Astrocyte of the hippocampus (primary cell): ENCODE results near the gene MAPT.
A peak's percentile ranks its signal among the peaks of the same experiment; 100 is the strongest.
"Not testable (repeated sequence)": the region's sequence is repeated elsewhere in the genome, so short reads cannot be mapped to it uniquely, and the experiment has no call there.

Experiments
- DNase-seq: peaks from one replicate; pipeline ENCODE4 v3.0.0; 2011; ENCODE audit warnings: low read depth, low spot score

MAPT gene

DNA sequence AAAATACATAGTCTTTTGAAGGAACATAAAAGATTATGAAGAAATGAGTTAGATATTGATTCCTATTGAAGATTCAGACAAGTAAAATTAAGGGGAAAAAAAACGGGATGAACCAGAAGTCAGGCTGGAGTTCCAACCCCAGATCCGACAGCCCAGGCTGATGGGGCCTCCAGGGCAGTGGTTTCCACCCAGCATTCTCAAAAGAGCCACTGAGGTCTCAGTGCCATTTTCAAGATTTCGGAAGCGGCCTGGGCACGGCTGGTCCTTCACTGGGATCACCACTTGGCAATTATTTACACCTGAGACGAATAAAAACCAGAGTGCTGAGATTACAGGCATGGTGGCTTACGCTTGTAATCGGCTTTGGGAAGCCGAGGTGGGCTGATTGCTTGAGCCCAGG lies 114.2 kb downstream of the MAPT start:
- no peak for DNase-seq

DNA sequence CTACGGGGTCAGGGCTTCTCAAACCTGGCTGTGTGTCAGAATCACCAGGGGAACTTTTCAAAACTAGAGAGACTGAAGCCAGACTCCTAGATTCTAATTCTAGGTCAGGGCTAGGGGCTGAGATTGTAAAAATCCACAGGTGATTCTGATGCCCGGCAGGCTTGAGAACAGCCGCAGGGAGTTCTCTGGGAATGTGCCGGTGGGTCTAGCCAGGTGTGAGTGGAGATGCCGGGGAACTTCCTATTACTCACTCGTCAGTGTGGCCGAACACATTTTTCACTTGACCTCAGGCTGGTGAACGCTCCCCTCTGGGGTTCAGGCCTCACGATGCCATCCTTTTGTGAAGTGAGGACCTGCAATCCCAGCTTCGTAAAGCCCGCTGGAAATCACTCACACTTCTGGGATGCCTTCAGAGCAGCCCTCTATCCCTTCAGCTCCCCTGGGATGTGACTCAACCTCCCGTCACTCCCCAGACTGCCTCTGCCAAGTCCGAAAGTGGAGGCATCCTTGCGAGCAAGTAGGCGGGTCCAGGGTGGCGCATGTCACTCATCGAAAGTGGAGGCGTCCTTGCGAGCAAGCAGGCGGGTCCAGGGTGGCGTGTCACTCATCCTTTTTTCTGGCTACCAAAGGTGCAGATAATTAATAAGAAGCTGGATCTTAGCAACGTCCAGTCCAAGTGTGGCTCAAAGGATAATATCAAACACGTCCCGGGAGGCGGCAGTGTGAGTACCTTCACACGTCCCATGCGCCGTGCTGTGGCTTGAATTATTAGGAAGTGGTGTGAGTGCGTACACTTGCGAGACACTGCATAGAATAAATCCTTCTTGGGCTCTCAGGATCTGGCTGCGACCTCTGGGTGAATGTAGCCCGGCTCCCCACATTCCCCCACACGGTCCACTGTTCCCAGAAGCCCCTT lies 115.6 kb downstream of the MAPT start:
- no peak for DNase-seq

DNA sequence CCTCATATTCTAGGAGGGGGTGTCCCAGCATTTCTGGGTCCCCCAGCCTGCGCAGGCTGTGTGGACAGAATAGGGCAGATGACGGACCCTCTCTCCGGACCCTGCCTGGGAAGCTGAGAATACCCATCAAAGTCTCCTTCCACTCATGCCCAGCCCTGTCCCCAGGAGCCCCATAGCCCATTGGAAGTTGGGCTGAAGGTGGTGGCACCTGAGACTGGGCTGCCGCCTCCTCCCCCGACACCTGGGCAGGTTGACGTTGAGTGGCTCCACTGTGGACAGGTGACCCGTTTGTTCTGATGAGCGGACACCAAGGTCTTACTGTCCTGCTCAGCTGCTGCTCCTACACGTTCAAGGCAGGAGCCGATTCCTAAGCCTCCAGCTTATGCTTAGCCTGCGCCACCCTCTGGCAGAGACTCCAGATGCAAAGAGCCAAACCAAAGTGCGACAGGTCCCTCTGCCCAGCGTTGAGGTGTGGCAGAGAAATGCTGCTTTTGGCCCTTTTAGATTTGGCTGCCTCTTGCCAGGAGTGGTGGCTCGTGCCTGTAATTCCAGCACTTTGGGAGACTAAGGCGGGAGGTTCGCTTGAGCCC lies 116.3 kb downstream of the MAPT start:
- no peak for DNase-seq

DNA sequence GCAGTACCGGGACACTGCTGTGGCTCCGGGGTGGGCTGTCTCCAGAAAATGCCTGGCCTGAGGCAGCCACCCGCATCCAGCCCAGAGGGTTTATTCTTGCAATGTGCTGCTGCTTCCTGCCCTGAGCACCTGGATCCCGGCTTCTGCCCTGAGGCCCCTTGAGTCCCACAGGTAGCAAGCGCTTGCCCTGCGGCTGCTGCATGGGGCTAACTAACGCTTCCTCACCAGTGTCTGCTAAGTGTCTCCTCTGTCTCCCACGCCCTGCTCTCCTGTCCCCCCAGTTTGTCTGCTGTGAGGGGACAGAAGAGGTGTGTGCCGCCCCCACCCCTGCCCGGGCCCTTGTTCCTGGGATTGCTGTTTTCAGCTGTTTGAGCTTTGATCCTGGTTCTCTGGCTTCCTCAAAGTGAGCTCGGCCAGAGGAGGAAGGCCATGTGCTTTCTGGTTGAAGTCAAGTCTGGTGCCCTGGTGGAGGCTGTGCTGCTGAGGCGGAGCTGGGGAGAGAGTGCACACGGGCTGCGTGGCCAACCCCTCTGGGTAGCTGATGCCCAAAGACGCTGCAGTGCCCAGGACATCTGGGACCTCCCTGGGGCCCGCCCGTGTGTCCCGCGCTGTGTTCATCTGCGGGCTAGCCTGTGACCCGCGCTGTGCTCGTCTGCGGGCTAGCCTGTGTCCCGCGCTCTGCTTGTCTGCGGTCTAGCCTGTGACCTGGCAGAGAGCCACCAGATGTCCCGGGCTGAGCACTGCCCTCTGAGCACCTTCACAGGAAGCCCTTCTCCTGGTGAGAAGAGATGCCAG lies 117.6 kb downstream of the MAPT start:
- DNase-seq: no peak

- no peak for DNase-seq
These were observed 118.2 kb downstream of the MAPT start for GRCh38 chr17:46012506-46013079.

GRCh38 chr17:46013127-46013501 lies 118.8 kb downstream of the MAPT start:
- no peak for DNase-seq

- peak; percentile 29 for DNase-seq
These were observed 119.3 kb downstream of the MAPT start for GRCh38 chr17:46013502-46014165.

DNA sequence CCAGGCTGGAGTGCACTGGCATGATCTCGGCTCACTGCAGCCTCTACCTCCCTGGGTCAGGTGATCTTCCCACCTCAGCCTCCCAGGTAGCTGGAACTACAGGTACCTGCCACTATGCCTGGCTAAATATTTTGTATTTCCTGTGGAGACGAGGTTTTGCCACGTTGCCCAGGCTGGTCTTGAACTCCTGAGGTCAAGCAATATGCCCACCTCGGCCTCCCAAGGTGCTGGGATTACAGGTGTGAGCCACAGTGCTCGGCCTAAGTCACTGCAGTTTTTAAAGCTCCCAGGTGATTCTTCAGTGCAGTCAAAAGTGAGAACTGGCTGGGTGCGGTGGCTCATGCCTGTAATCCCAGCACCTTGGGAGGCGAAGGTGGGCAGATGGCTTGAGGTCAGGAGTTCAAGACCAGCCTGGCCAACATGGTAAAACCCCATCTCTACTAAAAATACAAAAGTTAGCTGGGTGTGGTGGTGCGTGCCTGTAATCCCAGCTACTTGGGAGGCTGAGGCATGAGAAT lies 125.1 kb downstream of the MAPT start:
- DNase-seq: not testable (repeated sequence)

DNA sequence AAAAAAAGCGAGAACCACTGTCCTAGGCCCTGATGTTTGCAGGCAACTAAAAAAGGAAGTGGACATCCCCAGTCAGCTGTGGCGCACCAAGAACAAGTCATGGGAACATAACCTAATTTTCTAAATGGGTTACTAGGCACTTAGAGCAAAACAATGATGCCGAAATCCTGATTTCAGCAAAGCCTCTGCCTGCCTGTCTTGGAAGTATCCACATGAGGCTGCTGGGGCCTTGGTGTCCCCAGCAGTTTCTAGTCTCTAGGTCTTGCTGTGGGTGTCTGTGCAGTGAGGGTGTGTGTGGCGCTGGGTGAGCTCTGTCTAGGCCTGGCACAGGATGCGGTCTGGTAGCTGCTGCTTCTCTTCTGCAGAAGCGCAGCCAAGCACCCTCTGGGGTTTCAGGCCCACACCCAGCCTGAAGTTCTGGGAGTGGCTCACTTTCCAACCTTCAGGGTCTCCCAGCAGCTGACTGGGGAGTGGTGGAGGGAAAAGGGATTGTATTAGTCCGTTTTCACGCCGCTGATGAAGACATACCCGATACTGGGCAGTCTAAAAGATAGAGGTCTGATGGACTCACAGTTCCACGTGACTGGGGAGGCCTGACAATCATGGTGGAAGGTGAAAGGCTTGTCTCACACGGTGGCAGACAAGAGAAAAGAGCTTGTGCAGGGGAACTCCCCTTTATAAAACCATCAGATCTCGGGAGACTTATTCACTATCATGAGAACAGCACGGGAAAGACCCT lies 125.8 kb downstream of the MAPT start:
- no peak for DNase-seq

DNA sequence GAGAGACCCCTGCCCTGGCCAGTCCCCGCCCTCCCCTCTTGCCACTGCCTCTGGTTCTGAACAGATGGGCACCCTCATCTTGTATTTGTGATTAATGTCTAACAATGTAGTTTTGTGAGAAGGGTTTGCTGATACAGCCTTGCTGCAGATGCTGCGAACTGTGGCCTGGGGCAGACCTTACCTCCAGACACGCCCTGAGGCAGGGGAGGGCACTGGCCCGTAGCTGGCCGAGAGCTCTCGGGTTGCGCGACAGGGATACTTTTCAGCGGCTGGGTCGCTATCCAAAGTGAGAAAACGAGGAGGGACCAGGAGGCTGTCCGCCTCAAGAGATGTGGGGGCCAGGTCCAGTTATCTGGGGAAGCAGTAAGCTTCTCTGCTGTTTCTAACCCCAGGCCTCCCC lies 126.6 kb downstream of the MAPT start:
- no peak for DNase-seq

DNA sequence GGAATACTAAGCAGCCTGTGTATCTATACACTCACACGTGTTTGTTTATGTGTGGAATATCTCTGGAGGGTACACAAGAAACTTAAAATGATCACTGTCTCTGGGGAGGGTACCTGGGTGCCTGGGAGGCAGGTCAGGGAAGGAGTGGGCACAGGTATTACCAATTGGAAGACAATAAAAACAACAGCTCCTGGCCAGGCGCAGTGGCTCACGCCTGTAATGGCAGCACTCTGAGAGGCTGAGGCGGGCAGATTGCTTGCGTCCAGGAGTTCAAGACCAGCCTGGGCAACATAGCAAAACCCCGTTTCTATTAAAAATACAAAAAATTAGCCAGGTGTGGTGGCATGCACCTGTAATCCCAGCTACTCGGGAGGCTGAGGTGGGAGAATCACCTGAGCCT lies 129.0 kb downstream of the MAPT start:
- not testable (repeated sequence) for DNase-seq

DNA sequence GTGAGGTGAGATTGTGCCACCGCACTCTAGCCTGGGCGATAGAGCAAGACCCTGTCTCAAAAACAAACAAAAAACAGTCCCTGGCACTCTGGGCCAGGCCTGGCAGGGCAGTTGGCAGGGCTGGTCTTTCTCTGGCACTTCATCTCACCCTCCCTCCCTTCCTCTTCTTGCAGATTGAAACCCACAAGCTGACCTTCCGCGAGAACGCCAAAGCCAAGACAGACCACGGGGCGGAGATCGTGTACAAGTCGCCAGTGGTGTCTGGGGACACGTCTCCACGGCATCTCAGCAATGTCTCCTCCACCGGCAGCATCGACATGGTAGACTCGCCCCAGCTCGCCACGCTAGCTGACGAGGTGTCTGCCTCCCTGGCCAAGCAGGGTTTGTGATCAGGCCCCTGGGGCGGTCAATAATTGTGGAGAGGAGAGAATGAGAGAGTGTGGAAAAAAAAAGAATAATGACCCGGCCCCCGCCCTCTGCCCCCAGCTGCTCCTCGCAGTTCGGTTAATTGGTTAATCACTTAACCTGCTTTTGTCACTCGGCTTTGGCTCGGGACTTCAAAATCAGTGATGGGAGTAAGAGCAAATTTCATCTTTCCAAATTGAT lies 129.5 kb downstream of the MAPT start:
- no peak for DNase-seq

GRCh38 chr17:46024590-46024989 lies 130.2 kb downstream of the MAPT start:
- DNase-seq: no peak

GRCh38 chr17:46025060-46025459 lies 130.7 kb downstream of the MAPT start:
- no peak for DNase-seq

GRCh38 chr17:46025510-46026165 lies 131.3 kb downstream of the MAPT start:
- no peak for DNase-seq

- DNase-seq: no peak
These were observed 132.1 kb downstream of the MAPT start for GRCh38 chr17:46026166-46027047.

DNA sequence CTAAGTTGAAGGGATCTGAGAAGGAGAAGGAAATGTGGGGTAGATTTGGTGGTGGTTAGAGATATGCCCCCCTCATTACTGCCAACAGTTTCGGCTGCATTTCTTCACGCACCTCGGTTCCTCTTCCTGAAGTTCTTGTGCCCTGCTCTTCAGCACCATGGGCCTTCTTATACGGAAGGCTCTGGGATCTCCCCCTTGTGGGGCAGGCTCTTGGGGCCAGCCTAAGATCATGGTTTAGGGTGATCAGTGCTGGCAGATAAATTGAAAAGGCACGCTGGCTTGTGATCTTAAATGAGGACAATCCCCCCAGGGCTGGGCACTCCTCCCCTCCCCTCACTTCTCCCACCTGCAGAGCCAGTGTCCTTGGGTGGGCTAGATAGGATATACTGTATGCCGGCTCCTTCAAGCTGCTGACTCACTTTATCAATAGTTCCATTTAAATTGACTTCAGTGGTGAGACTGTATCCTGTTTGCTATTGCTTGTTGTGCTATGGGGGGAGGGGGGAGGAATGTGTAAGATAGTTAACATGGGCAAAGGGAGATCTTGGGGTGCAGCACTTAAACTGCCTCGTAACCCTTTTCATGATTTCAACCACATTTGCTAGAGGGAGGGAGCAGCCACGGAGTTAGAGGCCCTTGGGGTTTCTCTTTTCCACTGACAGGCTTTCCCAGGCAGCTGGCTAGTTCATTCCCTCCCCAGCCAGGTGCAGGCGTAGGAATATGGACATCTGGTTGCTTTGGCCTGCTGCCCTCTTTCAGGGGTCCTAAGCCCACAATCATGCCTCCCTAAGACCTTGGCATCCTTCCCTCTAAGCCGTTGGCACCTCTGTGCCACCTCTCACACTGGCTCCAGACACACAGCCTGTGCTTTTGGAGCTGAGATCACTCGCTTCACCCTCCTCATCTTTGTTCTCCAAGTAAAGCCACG lies 133.0 kb downstream of the MAPT start:
- DNase-seq: no peak

DNA sequence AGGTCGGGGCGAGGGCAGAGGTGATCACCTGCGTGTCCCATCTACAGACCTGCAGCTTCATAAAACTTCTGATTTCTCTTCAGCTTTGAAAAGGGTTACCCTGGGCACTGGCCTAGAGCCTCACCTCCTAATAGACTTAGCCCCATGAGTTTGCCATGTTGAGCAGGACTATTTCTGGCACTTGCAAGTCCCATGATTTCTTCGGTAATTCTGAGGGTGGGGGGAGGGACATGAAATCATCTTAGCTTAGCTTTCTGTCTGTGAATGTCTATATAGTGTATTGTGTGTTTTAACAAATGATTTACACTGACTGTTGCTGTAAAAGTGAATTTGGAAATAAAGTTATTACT lies 133.6 kb downstream of the MAPT start:
- DNase-seq: no peak
